ENCODE data around the gene COL26A1.
A peak's percentile ranks its signal among the peaks of the same experiment; 100 is the strongest.

The COL26A1 gene

GRCh38 chr7:101362334-101363195, at the start of gene COL26A1:
COL26A1 (plus strand) TSS chr7:101362875; CDS start chr7:101363033, 158 bp downstream.
- Histone ChIP-seq H3K4me3 (ENCODE audit: low read depth in 1 of 5, low read length in 5 of 5) (peak within 1 kb of the TSS in 3 of 5 donors; percentile 47 to 68 (median 53)), H3K36me3 (ENCODE audit: control insufficient read depth in 5 of 5, insufficient read depth in 5 of 5, low read length in 5 of 5) (no peaks in the 10 kb centered on the region), H3K4me1 (ENCODE audit: control insufficient read depth in 5 of 5, insufficient read depth in 5 of 5, low read length in 5 of 5) (peaks cover 0 to 14% (median 12%) of the 10 kb centered on the region in 5 donors), H3K9me3 (ENCODE audit: control insufficient read depth in 5 of 5, low read length in 5 of 5) (peaks cover 0 to 3% (median 0%) of the 10 kb centered on the region in 5 donors), H3K27me3 (ENCODE audit: control insufficient read depth in 5 of 5, insufficient read depth in 4 of 5, low read length in 5 of 5) (peaks cover 11 to 19% (median 17%) of the 10 kb centered on the region in 5 donors), H3K9ac (ENCODE audit: low read length in 5 of 5) (peak within 1 kb of the TSS in 2 of 5 donors; percentile 45 to 64), H3K27ac (ENCODE audit: low read depth, low read length) (no peak within 1 kb of the TSS)

DNA sequence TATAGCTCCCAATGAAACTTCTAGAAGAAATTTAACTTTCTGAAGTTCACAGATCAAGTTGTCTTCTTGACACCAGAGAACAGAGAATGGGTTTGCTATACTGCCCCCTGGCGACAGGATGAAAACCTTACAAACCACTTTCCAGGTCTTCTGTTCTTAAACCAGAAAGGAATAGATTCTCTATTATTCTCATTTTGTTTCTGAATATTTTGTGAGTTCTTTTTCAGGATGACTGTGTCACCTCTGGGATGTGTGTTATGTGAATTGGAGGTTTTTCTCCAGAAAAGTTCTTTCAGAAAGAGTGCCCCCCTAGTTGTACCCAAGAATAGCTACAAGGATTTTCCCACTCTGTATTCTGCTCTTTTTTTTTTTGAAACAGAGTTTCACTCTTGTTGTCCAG, 47.3 kb upstream of the COL26A1 start:
- H3K27ac ChIP-seq (ENCODE audit: low read depth, low read length) = no peak overlapping the region
- H3K27me3 ChIP-seq (ENCODE audit: control insufficient read depth in 5 of 5, insufficient read depth in 4 of 5, low read length in 5 of 5) = peaks cover 0 to 2% (median 0%) of the 10 kb centered on the region in 5 donors
- H3K4me1 ChIP-seq (ENCODE audit: control insufficient read depth in 5 of 5, insufficient read depth in 5 of 5, low read length in 5 of 5) = no peaks in the 10 kb centered on the region
- peaks cover 0 to 4% (median 2%) of the 10 kb centered on the region in 5 donors for H3K9me3 ChIP-seq (ENCODE audit: control insufficient read depth in 5 of 5, low read length in 5 of 5)
- no peak overlapping the region for H3K9ac ChIP-seq (ENCODE audit: low read length in 5 of 5)
- H3K36me3 ChIP-seq (ENCODE audit: control insufficient read depth in 5 of 5, insufficient read depth in 5 of 5, low read length in 5 of 5) = peaks cover 0 to 25% (median 10%) of the 10 kb centered on the region in 5 donors
- H3K4me3 ChIP-seq (ENCODE audit: low read depth in 1 of 5, low read length in 5 of 5) = no peak overlapping the region

DNA sequence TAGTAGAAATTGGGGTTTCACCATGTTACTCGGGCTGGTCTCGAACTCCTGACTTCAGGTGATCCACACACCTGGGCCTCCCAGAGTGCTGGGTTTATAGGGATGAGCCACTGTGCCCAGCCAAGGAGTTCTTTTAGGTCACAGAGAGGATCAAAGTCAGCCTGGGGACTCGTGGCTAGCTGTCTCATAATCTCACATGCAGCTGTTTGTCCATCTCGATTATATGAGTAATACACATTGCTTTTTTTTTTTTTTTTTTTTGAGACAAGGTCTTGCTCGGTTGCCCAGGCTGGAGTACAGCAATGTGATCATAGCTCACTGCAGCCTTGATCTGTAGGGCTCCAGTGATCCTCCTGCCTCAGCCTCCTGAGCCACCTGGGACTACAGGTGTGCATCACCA, 43.3 kb upstream of the COL26A1 start:
- H3K4me1 ChIP-seq (ENCODE audit: control insufficient read depth in 5 of 5, insufficient read depth in 5 of 5, low read length in 5 of 5) = peaks cover 0 to 16% (median 15%) of the 10 kb centered on the region in 5 donors
- no peak overlapping the region for H3K4me3 ChIP-seq (ENCODE audit: low read depth in 1 of 5, low read length in 5 of 5)
- no peak overlapping the region for H3K9ac ChIP-seq (ENCODE audit: low read length in 5 of 5)
- no peaks in the 10 kb centered on the region for H3K9me3 ChIP-seq (ENCODE audit: control insufficient read depth in 5 of 5, low read length in 5 of 5)
- peaks cover 0 to 24% (median 10%) of the 10 kb centered on the region in 5 donors for H3K36me3 ChIP-seq (ENCODE audit: control insufficient read depth in 5 of 5, insufficient read depth in 5 of 5, low read length in 5 of 5)
- no peaks in the 10 kb centered on the region for H3K27me3 ChIP-seq (ENCODE audit: control insufficient read depth in 5 of 5, insufficient read depth in 4 of 5, low read length in 5 of 5)
- no peak overlapping the region for H3K27ac ChIP-seq (ENCODE audit: low read depth, low read length)

- Histone ChIP-seq H3K27me3 (ENCODE audit: control insufficient read depth in 5 of 5, insufficient read depth in 4 of 5, low read length in 5 of 5) (no peaks in the 10 kb centered on the region), H3K4me3 (ENCODE audit: low read depth in 1 of 5, low read length in 5 of 5) (peak within 1 kb of the TSS; percentile 79 to 92 (median 85)), H3K36me3 (ENCODE audit: control insufficient read depth in 5 of 5, insufficient read depth in 5 of 5, low read length in 5 of 5) (peaks cover 0 to 12% (median 0%) of the 10 kb centered on the region in 5 donors), H3K9me3 (ENCODE audit: control insufficient read depth in 5 of 5, low read length in 5 of 5) (no peaks in the 10 kb centered on the region), H3K27ac (ENCODE audit: low read depth, low read length) (peak within 1 kb of the TSS; percentile 50), H3K9ac (ENCODE audit: low read length in 5 of 5) (peak within 1 kb of the TSS in 4 of 5 donors; percentile 68 to 88 (median 78)), H3K4me1 (ENCODE audit: control insufficient read depth in 5 of 5, insufficient read depth in 5 of 5, low read length in 5 of 5) (peaks cover 0 to 16% (median 15%) of the 10 kb centered on the region in 5 donors)
Observed at GRCh38 chr7:101321491-101322401, 40.9 kb upstream of the COL26A1 start, which contains the start of gene IFT22. IFT22 (minus strand) TSS chr7:101321812; CDS start chr7:101321709, 103 bp downstream.

DNA sequence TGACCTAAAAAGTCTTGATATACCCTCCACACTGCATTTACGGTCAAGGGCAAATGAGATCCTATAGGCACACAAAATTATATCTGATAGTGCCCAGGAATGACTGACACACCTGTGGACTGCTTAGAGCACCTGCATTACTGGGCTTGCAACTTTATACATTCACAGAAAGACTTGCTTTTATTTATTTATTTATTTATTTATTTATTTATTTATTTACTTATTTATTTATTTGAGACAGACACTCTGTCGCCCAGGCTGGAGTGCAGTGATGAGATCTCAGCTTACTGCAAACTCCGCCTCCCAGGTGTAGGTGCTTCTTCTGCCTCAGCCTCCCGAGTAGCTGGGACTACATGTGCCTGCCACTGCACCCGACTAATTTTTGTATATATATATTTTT, 34.5 kb upstream of the COL26A1 start:
- H3K27ac ChIP-seq (ENCODE audit: low read depth, low read length) = no peak overlapping the region
- peaks cover 0 to 8% (median 3%) of the 10 kb centered on the region in 5 donors for H3K27me3 ChIP-seq (ENCODE audit: control insufficient read depth in 5 of 5, insufficient read depth in 4 of 5, low read length in 5 of 5)
- H3K36me3 ChIP-seq (ENCODE audit: control insufficient read depth in 5 of 5, insufficient read depth in 5 of 5, low read length in 5 of 5) = no peaks in the 10 kb centered on the region
- H3K4me3 ChIP-seq (ENCODE audit: low read depth in 1 of 5, low read length in 5 of 5) = no peak overlapping the region
- peaks cover 0 to 5% (median 0%) of the 10 kb centered on the region in 5 donors for H3K4me1 ChIP-seq (ENCODE audit: control insufficient read depth in 5 of 5, insufficient read depth in 5 of 5, low read length in 5 of 5)
- no peaks in the 10 kb centered on the region for H3K9me3 ChIP-seq (ENCODE audit: control insufficient read depth in 5 of 5, low read length in 5 of 5)
- H3K9ac ChIP-seq (ENCODE audit: low read length in 5 of 5) = peak overlapping the region in 1 of 5 donors; percentile 11

DNA sequence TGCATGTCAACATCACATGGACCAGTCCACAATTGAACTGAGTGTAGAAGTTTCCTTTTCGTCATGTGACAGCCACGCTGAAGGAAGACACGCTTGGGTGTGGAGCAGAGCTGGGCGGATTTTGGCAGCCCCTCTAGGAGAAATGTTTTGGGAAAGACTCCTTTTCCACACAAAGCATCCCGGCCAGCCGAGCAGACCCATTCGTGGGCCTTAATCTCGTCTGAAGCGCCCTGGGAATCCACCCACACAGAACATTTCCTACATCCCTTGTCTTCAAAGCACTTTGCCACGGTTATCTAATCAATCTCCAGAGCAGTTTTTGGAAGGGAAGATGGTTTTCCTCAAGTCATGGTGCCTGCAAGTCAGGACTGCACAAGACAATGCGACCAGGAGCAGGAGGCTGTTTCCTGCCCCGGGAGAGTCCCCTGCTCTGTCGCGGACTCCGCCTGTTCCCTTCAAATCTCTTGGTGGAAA, 32.6 kb upstream of the COL26A1 start:
- Histone ChIP-seq H3K4me1 (ENCODE audit: control insufficient read depth in 5 of 5, insufficient read depth in 5 of 5, low read length in 5 of 5) (peaks cover 0 to 5% (median 0%) of the 10 kb centered on the region in 5 donors), H3K27ac (ENCODE audit: low read depth, low read length) (no peak overlapping the region), H3K9ac (ENCODE audit: low read length in 5 of 5) (no peak overlapping the region), H3K36me3 (ENCODE audit: control insufficient read depth in 5 of 5, insufficient read depth in 5 of 5, low read length in 5 of 5) (no peaks in the 10 kb centered on the region), H3K9me3 (ENCODE audit: control insufficient read depth in 5 of 5, low read length in 5 of 5) (no peaks in the 10 kb centered on the region), H3K4me3 (ENCODE audit: low read depth in 1 of 5, low read length in 5 of 5) (no peak overlapping the region), H3K27me3 (ENCODE audit: control insufficient read depth in 5 of 5, insufficient read depth in 4 of 5, low read length in 5 of 5) (peaks cover 0 to 8% (median 3%) of the 10 kb centered on the region in 5 donors)

GRCh38 chr7:101332026-101332425, 30.6 kb upstream of the COL26A1 start:
- no peaks in the 10 kb centered on the region for H3K36me3 ChIP-seq (ENCODE audit: control insufficient read depth in 5 of 5, insufficient read depth in 5 of 5, low read length in 5 of 5)
- peaks cover 0 to 5% (median 0%) of the 10 kb centered on the region in 5 donors for H3K4me1 ChIP-seq (ENCODE audit: control insufficient read depth in 5 of 5, insufficient read depth in 5 of 5, low read length in 5 of 5)
- no peaks in the 10 kb centered on the region for H3K9me3 ChIP-seq (ENCODE audit: control insufficient read depth in 5 of 5, low read length in 5 of 5)
- H3K9ac ChIP-seq (ENCODE audit: low read length in 5 of 5) = no peak overlapping the region
- peaks cover 0 to 8% (median 3%) of the 10 kb centered on the region in 5 donors for H3K27me3 ChIP-seq (ENCODE audit: control insufficient read depth in 5 of 5, insufficient read depth in 4 of 5, low read length in 5 of 5)
- H3K27ac ChIP-seq (ENCODE audit: low read depth, low read length) = no peak overlapping the region
- H3K4me3 ChIP-seq (ENCODE audit: low read depth in 1 of 5, low read length in 5 of 5) = no peak overlapping the region

DNA sequence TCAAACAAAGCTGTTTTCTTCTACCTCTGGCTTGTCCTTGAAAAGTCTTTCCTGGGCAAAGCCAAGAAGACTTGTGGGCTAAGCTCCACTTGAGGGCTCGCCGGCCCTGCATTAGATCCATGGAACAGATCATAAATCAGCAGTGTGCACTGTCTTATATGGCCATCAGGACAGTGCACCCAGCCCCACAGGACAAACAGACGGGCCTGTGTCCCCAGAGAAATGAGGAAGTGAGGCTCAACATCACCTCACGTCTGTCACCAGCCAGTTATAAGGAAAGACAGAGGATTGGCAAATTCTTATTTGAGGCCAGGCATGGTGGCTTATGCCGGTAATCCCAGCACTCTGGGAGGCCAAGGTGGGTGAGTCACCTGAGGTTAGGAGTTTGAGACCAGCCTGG, 28.8 kb upstream of the COL26A1 start:
- Histone ChIP-seq H3K36me3 (ENCODE audit: control insufficient read depth in 5 of 5, insufficient read depth in 5 of 5, low read length in 5 of 5) (no peaks in the 10 kb centered on the region), H3K4me1 (ENCODE audit: control insufficient read depth in 5 of 5, insufficient read depth in 5 of 5, low read length in 5 of 5) (peaks cover 0 to 5% (median 0%) of the 10 kb centered on the region in 5 donors), H3K9me3 (ENCODE audit: control insufficient read depth in 5 of 5, low read length in 5 of 5) (no peaks in the 10 kb centered on the region), H3K27ac (ENCODE audit: low read depth, low read length) (no peak overlapping the region), H3K4me3 (ENCODE audit: low read depth in 1 of 5, low read length in 5 of 5) (no peak overlapping the region), H3K27me3 (ENCODE audit: control insufficient read depth in 5 of 5, insufficient read depth in 4 of 5, low read length in 5 of 5) (peaks cover 0 to 5% (median 3%) of the 10 kb centered on the region in 5 donors), H3K9ac (ENCODE audit: low read length in 5 of 5) (no peak overlapping the region)

DNA sequence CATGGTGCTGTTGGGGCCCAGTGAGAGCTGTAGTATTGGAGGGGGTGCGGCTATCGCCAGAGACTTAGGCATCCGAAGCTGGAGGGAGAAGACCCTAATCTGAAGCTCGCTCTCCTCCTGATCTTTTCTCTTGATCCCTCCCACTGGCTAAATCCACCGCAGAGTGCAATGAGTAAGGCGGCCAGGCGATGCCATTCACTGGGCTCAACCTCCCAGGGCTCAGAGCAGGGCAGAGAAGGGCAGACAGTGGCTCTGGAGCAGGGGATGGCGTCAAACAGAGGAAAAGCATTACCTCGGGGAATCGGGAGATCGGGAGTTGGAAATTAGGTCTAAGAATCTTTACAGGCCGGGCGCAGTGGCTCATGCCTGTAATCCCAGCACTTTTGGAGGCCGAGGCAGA, 22.3 kb upstream of the COL26A1 start:
- H3K9me3 ChIP-seq (ENCODE audit: control insufficient read depth in 5 of 5, low read length in 5 of 5) = no peaks in the 10 kb centered on the region
- no peak overlapping the region for H3K9ac ChIP-seq (ENCODE audit: low read length in 5 of 5)
- no peaks in the 10 kb centered on the region for H3K36me3 ChIP-seq (ENCODE audit: control insufficient read depth in 5 of 5, insufficient read depth in 5 of 5, low read length in 5 of 5)
- H3K4me1 ChIP-seq (ENCODE audit: control insufficient read depth in 5 of 5, insufficient read depth in 5 of 5, low read length in 5 of 5) = no peaks in the 10 kb centered on the region
- H3K4me3 ChIP-seq (ENCODE audit: low read depth in 1 of 5, low read length in 5 of 5) = no peak overlapping the region
- H3K27ac ChIP-seq (ENCODE audit: low read depth, low read length) = no peak overlapping the region
- H3K27me3 ChIP-seq (ENCODE audit: control insufficient read depth in 5 of 5, insufficient read depth in 4 of 5, low read length in 5 of 5) = peaks cover 0 to 2% (median 0%) of the 10 kb centered on the region in 5 donors

Measured in subcutaneous abdominal adipose tissue (tissue), 5 donors.